AG10803 (cell line): ENCODE results near the gene TM7SF2.
"Not testable (repeated sequence)": the region's sequence is repeated elsewhere in the genome, so short reads cannot be mapped to it uniquely, and the experiment has no call there.

ENCODE experiments used
- DNase-seq: peaks from one replicate; pipeline ENCODE4 v3.0.0; 2010; ENCODE audit warnings: low read depth
- H3K4me3 ChIP-seq: 2 replicates; pipeline ENCODE4 v1.5.1; 2011; ENCODE audit warnings: mild to moderate bottlenecking, low read length, control low read depth
- CTCF ChIP-seq: conservative IDR thresholded peaks from 2 replicates; pipeline ENCODE4 v1.5.1; 2011; ENCODE audit warnings: mild to moderate bottlenecking, low read length, control low read depth, inconsistent platforms

The TM7SF2 gene

GRCh38 chr11:65135633-65136145, 24.0 kb downstream of the TM7SF2 start:
- DNase-seq, result no peak
- peak overlapping the region; percentile 94 for H3K4me3 ChIP-seq
- TF ChIP-seq CTCF, result no peak

- TF ChIP-seq CTCF, result no peak
- DNase-seq, result no peak
- no peak overlapping the region for H3K4me3 ChIP-seq
Measured at GRCh38 chr11:65136515-65137096, 24.9 kb downstream of the TM7SF2 start.

GRCh38 chr11:65141896-65142494, 30.3 kb downstream of the TM7SF2 start:
- no peak for DNase-seq
- TF ChIP-seq CTCF, result no peak
- no peak overlapping the region for H3K4me3 ChIP-seq

- no peak for DNase-seq
- no peak for TF ChIP-seq CTCF
- no peak overlapping the region for H3K4me3 ChIP-seq
Measured at GRCh38 chr11:65147352-65148075, 35.8 kb downstream of the TM7SF2 start.

- no peak overlapping the region for H3K4me3 ChIP-seq
Measured at GRCh38 chr11:65148657-65149056, 37.0 kb downstream of the TM7SF2 start.

GRCh38 chr11:65150131-65150508, 38.4 kb downstream of the TM7SF2 start:
- not testable (repeated sequence) for H3K4me3 ChIP-seq, DNase-seq

More at GRCh38 chr11:65148657-65149056, 37.0 kb downstream of the TM7SF2 start:
- no peak for TF ChIP-seq CTCF
- no peak for DNase-seq

- H3K4me3 ChIP-seq, result no peak overlapping the region
- DNase-seq, result peak; percentile 85
- TF ChIP-seq CTCF, result no peak
Measured at GRCh38 chr11:65150509-65151299, 39.0 kb downstream of the TM7SF2 start.
